SK-N-SH (cell line): ENCODE results near the gene CTCF. TPM values are rescaled to one million over a fixed set of nuclear protein-coding genes. Genes with fewer than 3 reads are reported as not detected.

ENCODE experiments used
- CTCF ChIA-PET: fragments of 300-600, 350-600 bp; formaldehyde crosslinking; extraction: SDS; loops from one replicate; lab custom pipeline; 2021; lab: Yijun Ruan, JAX
- POLR2A ChIA-PET: fragments of 350-600 bp; sonication (Branson Sonifier 250); formaldehyde crosslinking; extraction: SDS; loops from one replicate; lab custom pipeline; 2020; ENCODE audit warnings: antibody characterized with exemption, inconsistent platforms; lab: Yijun Ruan, JAX
- DNase-seq: peaks from one replicate; pipeline ENCODE4 v3.0.0; 2012
- H2AFZ ChIP-seq: fragments of 200-600 bp; sonication (generic); 2 replicates; pipeline ENCODE4 v1.8.1; 2016; ENCODE audit warnings: antibody characterized with exemption, mild to moderate bottlenecking, low read depth
- H3F3A ChIP-seq: fragments of 200-600 bp; sonication (generic); replicated peaks from 2 replicates; pipeline ENCODE3; 2016; ENCODE audit warnings: antibody characterized with exemption, mild to moderate bottlenecking; ENCODE audit not compliant: insufficient read depth
- H3K27ac ChIP-seq, 2 experiments: fragments of 200-500 bp in 1 of 2; fragments of 200-600 bp in 1 of 2; sonication (Bioruptor generic) in 1 of 2; sonication (generic), shearing (Covaris generic) in 1 of 2; 2 replicates each; pipeline versions ENCODE4 v1.5.1 to v1.6.1; 2014 to 2016; ENCODE audit warnings: low read depth in 2 of 2, inconsistent platforms in 1 of 2, low read length in 1 of 2, mild to moderate bottlenecking in 1 of 2, mixed read lengths in 1 of 2
- H3K27me3 ChIP-seq: fragments of 200-600 bp; sonication (generic), shearing (Covaris generic); 2 replicates; pipeline ENCODE4 v1.6.1; 2016; ENCODE audit warnings: mixed run types; ENCODE audit not compliant: insufficient read depth
- H3K36me3 ChIP-seq, 2 experiments: fragments of 200-500 bp in 1 of 2; fragments of 200-600 bp in 1 of 2; sonication (Bioruptor generic) in 1 of 2; sonication (generic) in 1 of 2; replicated peaks in 1 of 2; 2 replicates each; pipeline versions ENCODE3 to v1.5.1; 2014 to 2016; ENCODE audit warnings: low read length in 1 of 2, mild to moderate bottlenecking in 1 of 2; ENCODE audit not compliant: insufficient read depth in 2 of 2, control insufficient read depth in 1 of 2
- H3K4me1 ChIP-seq, 2 experiments: fragments of 200-500 bp in 1 of 2; fragments of 200-600 bp in 1 of 2; sonication (Bioruptor generic) in 1 of 2; sonication (generic), shearing (Covaris generic) in 1 of 2; 2 replicates each; pipeline versions ENCODE4 v1.5.1 to v1.6.1; 2014 to 2016; ENCODE audit warnings: low read depth in 1 of 2, low read length in 1 of 2, mixed run types in 1 of 2; ENCODE audit not compliant: insufficient read depth in 2 of 2, control insufficient read depth in 1 of 2
- H3K4me2 ChIP-seq: fragments of 200-600 bp; sonication (generic), shearing (Covaris generic); 2 replicates; pipeline ENCODE4 v1.6.1; 2017; ENCODE audit warnings: mixed run types
- H3K4me3 ChIP-seq, 2 experiments: fragments of 200-500 bp in 1 of 2; fragments of 200-600 bp in 1 of 2; sonication (Bioruptor generic) in 1 of 2; sonication (generic), shearing (Covaris generic) in 1 of 2; 2 replicates each; pipeline versions ENCODE4 v1.5.1 to v1.8.1; 2014 to 2016; ENCODE audit warnings: low read depth in 2 of 2, inconsistent platforms in 1 of 2, low read length in 1 of 2, mild to moderate bottlenecking in 1 of 2, mixed read lengths in 1 of 2, moderate library complexity in 1 of 2
- H3K79me2 ChIP-seq: fragments of 200-600 bp; sonication (generic); 2 replicates; pipeline ENCODE4 v1.8.1; 2017; ENCODE audit warnings: mild to moderate bottlenecking; ENCODE audit not compliant: insufficient read depth
- H3K9ac ChIP-seq: fragments of 200-600 bp; sonication (generic); 2 replicates; pipeline ENCODE4 v1.6.1; 2017; ENCODE audit warnings: mixed run types
- H3K9me2 ChIP-seq: fragments of 200-600 bp; sonication (generic); 2 replicates; pipeline ENCODE4 v1.6.1; 2017; ENCODE audit warnings: mixed run types
- H3K9me3 ChIP-seq: fragments of 200-600 bp; sonication (generic); 2 replicates; pipeline ENCODE4 v1.6.1; 2017; ENCODE audit warnings: mixed run types, mild to moderate bottlenecking, moderate library complexity
- H4K20me1 ChIP-seq: fragments of 200-600 bp; sonication (generic); 2 replicates; pipeline ENCODE4 v1.6.1; 2017; ENCODE audit warnings: mild to moderate bottlenecking, mixed run types; ENCODE audit not compliant: insufficient read depth
- CHD2 ChIP-seq: fragments of 150-350 bp; IDR thresholded peaks from 2 replicates; pipeline ENCODE4 v1.6.1; 2018; ENCODE audit warnings: low read length; ENCODE audit not compliant: partially characterized antibody
- EP300 ChIP-seq, 2 experiments: IDR thresholded peaks; 2 replicates each; pipeline versions ENCODE4 v1.4.0 to v1.6.1; 2012; ENCODE audit warnings: borderline replicate concordance in 1 of 2, low read depth in 1 of 2, low read length in 1 of 2
- FOXM1 ChIP-seq: IDR thresholded peaks from 2 replicates; pipeline ENCODE4 v1.4.0; 2012; ENCODE audit warnings: low read depth, mild to moderate bottlenecking
- GABPA ChIP-seq: IDR thresholded peaks from 2 replicates; pipeline ENCODE4 v1.4.0; 2012; ENCODE audit warnings: low read depth, mild to moderate bottlenecking
- GATA2 ChIP-seq: sonication (generic); formaldehyde crosslinking; IDR thresholded peaks from 2 replicates; pipeline ENCODE4 v1.5.0; 2020; ENCODE audit warnings: mild to moderate bottlenecking, missing genetic modification reagents
- JUND ChIP-seq: IDR thresholded peaks from 2 replicates; pipeline ENCODE4 v1.4.0; 2012
- MXI1 ChIP-seq: IDR thresholded peaks from 2 replicates; pipeline ENCODE4 v1.6.1; 2012; ENCODE audit warnings: mild to moderate bottlenecking, low read depth, low read length, improper control_type of control experiment
- POLR2AphosphoS5 ChIP-seq: IDR thresholded peaks from 2 replicates; pipeline ENCODE4 v1.6.1; 2012; ENCODE audit warnings: low read depth, low read length
- REST ChIP-seq: IDR thresholded peaks from 2 replicates; pipeline ENCODE4 v1.6.1; 2012; ENCODE audit warnings: mild to moderate bottlenecking, low read depth, low read length, moderate library complexity
- RFX5 ChIP-seq: IDR thresholded peaks from 2 replicates; pipeline ENCODE4 v1.6.1; 2012; ENCODE audit warnings: mild to moderate bottlenecking, improper control_type of control experiment, low read length
- RXRA ChIP-seq: IDR thresholded peaks from 2 replicates; pipeline ENCODE4 v1.4.0; 2012; ENCODE audit warnings: low read depth, mild to moderate bottlenecking, borderline replicate concordance
- TAF1 ChIP-seq: IDR thresholded peaks from 2 replicates; pipeline ENCODE4 v1.6.1; 2012; ENCODE audit warnings: low read depth, mild to moderate bottlenecking, low read length, moderate library complexity, borderline replicate concordance
- USF1 ChIP-seq: IDR thresholded peaks from 2 replicates; pipeline ENCODE4 v1.4.0; 2012; ENCODE audit warnings: low read depth, borderline replicate concordance
- WGBS: methylation state at CpG from one replicate; pipeline ENCODE4 v1.1.6; 2017; ENCODE audit warnings: low lambda C conversion rate; 5-methylcytosine and 5-hydroxymethylcytosine counted together
- polyA plus RNA-seq, 3 experiments: library from polyadenylated mRNA; depleted of rRNA; stranded (reverse); fragments of >200 nt; gene quantifications; 2 replicates each; pipeline ENCODE4 v1.2.3, GENCODE V29; 2012
- TF ChIP-seq, protein P1 (sequence below): fragments of 200-600 bp; sonication (generic); IDR thresholded peaks from 2 replicates; pipeline ENCODE4 v1.6.1; 2017; ENCODE audit warnings: antibody characterized with exemption, mild to moderate bottlenecking, moderate library complexity
- TF ChIP-seq, protein P2 (sequence below): IDR thresholded peaks from 2 replicates; pipeline ENCODE4 v1.4.0; 2012; ENCODE audit warnings: low read depth, borderline replicate concordance

CTCF gene
- polyA plus RNA-seq, 1 of the 3 experiments (the other 2 are of a cell fraction): 19.6 TPM

DNA sequence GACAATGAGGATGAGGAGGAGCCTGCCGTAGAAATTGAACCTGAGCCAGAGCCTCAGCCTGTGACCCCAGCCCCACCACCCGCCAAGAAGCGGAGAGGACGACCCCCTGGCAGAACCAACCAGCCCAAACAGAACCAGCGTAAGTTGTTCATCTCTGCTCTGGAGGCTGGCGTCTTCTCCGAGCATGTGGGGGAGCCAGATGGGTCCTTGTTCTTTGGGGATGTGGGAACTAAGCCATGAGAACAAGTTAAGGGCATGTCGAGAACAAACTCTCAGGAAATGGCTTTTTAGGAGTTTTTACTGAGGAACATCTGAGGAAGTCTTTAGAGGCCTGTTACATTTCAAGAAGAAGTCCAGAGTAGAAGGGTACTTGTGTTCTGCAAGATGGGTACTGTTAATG lies 74.4 kb downstream of the CTCF start:
- H3K27me3 ChIP-seq: no peaks in the 10 kb centered on the region

DNA sequence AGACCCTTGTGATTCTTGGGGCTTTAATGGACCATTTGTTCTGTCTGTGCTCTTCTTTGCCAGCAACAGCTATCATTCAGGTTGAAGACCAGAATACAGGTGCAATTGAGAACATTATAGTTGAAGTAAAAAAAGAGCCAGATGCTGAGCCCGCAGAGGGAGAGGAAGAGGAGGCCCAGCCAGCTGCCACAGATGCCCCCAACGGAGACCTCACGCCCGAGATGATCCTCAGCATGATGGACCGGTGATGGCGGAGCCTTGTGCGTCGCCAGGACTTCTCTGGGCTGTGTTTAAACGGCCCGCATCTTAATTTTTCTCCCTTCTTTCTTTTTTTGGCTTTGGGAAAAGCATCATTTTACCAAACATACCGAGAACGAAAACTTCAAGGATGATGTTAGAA lies 75.3 kb downstream of the CTCF start:
- H3K79me2 ChIP-seq: no peaks in the 10 kb centered on the region
- no peak overlapping the region for H3K9ac ChIP-seq
- no peaks in the 10 kb centered on the region for H3K27me3 ChIP-seq
- no peak for DNase-seq
- H2AFZ ChIP-seq: no peak overlapping the region
- H3K4me3 ChIP-seq: no peak overlapping the region
- H3F3A ChIP-seq: peaks cover 4% of the 10 kb centered on the region
- POLR2A ChIA-PET: no interaction called here
- CTCF ChIA-PET: interaction anchor here (1.1 to 16.5 kb wide), 5 partner anchors 44 to 124 kb away, joined by 3 to 263 read pairs (median 11); partner anchors contain the start of gene CTCF
- H3K9me3 ChIP-seq: no peaks in the 10 kb centered on the region
- no peak overlapping the region for H3K4me2 ChIP-seq
- peaks cover 19 to 31% of the 10 kb centered on the region in 2 experiments for H3K36me3 ChIP-seq
- H3K9me2 ChIP-seq: no peaks in the 10 kb centered on the region
- WGBS: 94% methylated on average over 12 of the region's 12 CpGs
- H3K4me1 ChIP-seq: no peaks in the 10 kb centered on the region; a peak in 1 of 4 replicates
- no peak overlapping the region for H3K27ac ChIP-seq
- no peaks in the 10 kb centered on the region for H4K20me1 ChIP-seq
- TF ChIP-seq, protein P1, sequence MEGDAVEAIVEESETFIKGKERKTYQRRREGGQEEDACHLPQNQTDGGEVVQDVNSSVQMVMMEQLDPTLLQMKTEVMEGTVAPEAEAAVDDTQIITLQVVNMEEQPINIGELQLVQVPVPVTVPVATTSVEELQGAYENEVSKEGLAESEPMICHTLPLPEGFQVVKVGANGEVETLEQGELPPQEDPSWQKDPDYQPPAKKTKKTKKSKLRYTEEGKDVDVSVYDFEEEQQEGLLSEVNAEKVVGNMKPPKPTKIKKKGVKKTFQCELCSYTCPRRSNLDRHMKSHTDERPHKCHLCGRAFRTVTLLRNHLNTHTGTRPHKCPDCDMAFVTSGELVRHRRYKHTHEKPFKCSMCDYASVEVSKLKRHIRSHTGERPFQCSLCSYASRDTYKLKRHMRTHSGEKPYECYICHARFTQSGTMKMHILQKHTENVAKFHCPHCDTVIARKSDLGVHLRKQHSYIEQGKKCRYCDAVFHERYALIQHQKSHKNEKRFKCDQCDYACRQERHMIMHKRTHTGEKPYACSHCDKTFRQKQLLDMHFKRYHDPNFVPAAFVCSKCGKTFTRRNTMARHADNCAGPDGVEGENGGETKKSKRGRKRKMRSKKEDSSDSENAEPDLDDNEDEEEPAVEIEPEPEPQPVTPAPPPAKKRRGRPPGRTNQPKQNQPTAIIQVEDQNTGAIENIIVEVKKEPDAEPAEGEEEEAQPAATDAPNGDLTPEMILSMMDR: no peak
- TF ChIP-seq EP300 (IDR thresholded peaks at IDR 0.05; ENCODE audit: borderline replicate concordance in 1 of 2, low read depth in 1 of 2, low read length in 1 of 2) (no peak), TAF1 (no peak), MXI1 (no peak), FOXM1 (no peak), RFX5 (no peak), JUND (no peak), RXRA (no peak), USF1 (no peak), CHD2 (no peak)

More for the DNA sequence above, 74.4 kb downstream of the CTCF start:
- peaks cover 4% of the 10 kb centered on the region for H3F3A ChIP-seq
- no peak overlapping the region for H3K27ac ChIP-seq
- 93% methylated on average over 8 of the region's 8 CpGs for WGBS
- no peak overlapping the region for H3K4me2 ChIP-seq
- H3K4me1 ChIP-seq: no peaks in the 10 kb centered on the region
- H3K9ac ChIP-seq: no peak overlapping the region
- H3K9me3 ChIP-seq: no peaks in the 10 kb centered on the region
- peaks cover 1% of the 10 kb centered on the region; the same call in 1 of the 2 replicates for H3K79me2 ChIP-seq
- H4K20me1 ChIP-seq: no peaks in the 10 kb centered on the region
- H3K36me3 ChIP-seq: peaks cover 28 to 37% of the 10 kb centered on the region in 2 experiments
- H3K9me2 ChIP-seq: no peaks in the 10 kb centered on the region
- no peak overlapping the region for H2AFZ ChIP-seq
- TF ChIP-seq MXI1 (no peak), GABPA (no peak), GATA2 (CRISPR knock-in tag) (no peak), REST (no peak), POLR2AphosphoS5 (no peak)
- TF ChIP-seq, protein P2, sequence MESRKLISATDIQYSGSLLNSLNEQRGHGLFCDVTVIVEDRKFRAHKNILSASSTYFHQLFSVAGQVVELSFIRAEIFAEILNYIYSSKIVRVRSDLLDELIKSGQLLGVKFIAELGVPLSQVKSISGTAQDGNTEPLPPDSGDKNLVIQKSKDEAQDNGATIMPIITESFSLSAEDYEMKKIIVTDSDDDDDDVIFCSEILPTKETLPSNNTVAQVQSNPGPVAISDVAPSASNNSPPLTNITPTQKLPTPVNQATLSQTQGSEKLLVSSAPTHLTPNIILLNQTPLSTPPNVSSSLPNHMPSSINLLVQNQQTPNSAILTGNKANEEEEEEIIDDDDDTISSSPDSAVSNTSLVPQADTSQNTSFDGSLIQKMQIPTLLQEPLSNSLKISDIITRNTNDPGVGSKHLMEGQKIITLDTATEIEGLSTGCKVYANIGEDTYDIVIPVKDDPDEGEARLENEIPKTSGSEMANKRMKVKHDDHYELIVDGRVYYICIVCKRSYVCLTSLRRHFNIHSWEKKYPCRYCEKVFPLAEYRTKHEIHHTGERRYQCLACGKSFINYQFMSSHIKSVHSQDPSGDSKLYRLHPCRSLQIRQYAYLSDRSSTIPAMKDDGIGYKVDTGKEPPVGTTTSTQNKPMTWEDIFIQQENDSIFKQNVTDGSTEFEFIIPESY: no peak
- TF ChIP-seq, all 33 proteins: peak for 0
- POLR2A ChIA-PET: no interaction called here
- CTCF ChIA-PET: interaction anchor here (3.1 to 16.5 kb wide), 4 partner anchors 8 to 116 kb away, joined by 11 to 263 read pairs (median 23); partner anchors contain the start of genes CARMIL2 and CTCF
- DNase-seq: no peak
- no peak overlapping the region for H3K4me3 ChIP-seq
